HepG2 (cell line): ENCODE results near the gene CKS1B. TPM values are rescaled to one million over a fixed set of nuclear protein-coding genes. Genes with fewer than 3 reads are reported as not detected.

Experiments used
- ARID4A ChIP-seq: sonication (generic); formaldehyde crosslinking; IDR thresholded peaks from 2 replicates; pipeline ENCODE4 v1.5.0; 2020; ENCODE audit warnings: mild to moderate bottlenecking, missing genetic modification reagents, borderline replicate concordance
- ASH2L ChIP-seq: fragments of 300-600, 200-600 bp; sonication (generic); IDR thresholded peaks from 2 replicates; pipeline ENCODE4 v1.7.0; 2017; ENCODE audit warnings: low read depth, mild to moderate bottlenecking, moderate library complexity, mixed read lengths, low read length; ENCODE audit not compliant: insufficient read length
- ATRX ChIP-seq: sonication (generic); formaldehyde crosslinking; IDR thresholded peaks from 2 replicates; pipeline ENCODE4 v1.4.0; 2020; ENCODE audit warnings: missing genetic modification reagents, borderline replicate concordance
- JUN ChIP-seq: sonication (generic); formaldehyde crosslinking; IDR thresholded peaks from 2 replicates; pipeline ENCODE4 v1.4.0; 2020; ENCODE audit warnings: mild to moderate bottlenecking, missing genetic modification reagents
- JUNB ChIP-seq: sonication (generic); formaldehyde crosslinking; IDR thresholded peaks from 2 replicates; pipeline ENCODE4 v1.8.0; 2022; ENCODE audit warnings: missing genetic modification reagents, mild to moderate bottlenecking, borderline replicate concordance
- JUND ChIP-seq: sonication (generic); formaldehyde crosslinking; IDR thresholded peaks from 2 replicates; pipeline ENCODE4 v1.8.0; 2022; ENCODE audit warnings: mild to moderate bottlenecking, missing genetic modification reagents
- KAT8 ChIP-seq: IDR thresholded peaks from 2 replicates; pipeline ENCODE4 v1.6.1; 2016; ENCODE audit warnings: missing genetic modification reagents, missing compliant biosample characterization
- SIX4 ChIP-seq: sonication (generic); formaldehyde crosslinking; IDR thresholded peaks from 2 replicates; pipeline ENCODE4 v1.4.0; 2020; ENCODE audit warnings: missing genetic modification reagents
- UBTF ChIP-seq: sonication (generic); formaldehyde crosslinking; IDR thresholded peaks from 2 replicates; pipeline ENCODE4 v1.4.0; 2020; ENCODE audit warnings: mild to moderate bottlenecking, missing genetic modification reagents
- ZBTB34 ChIP-seq: sonication (generic); formaldehyde crosslinking; IDR thresholded peaks from 2 replicates; pipeline ENCODE4 v1.8.0; 2022; ENCODE audit warnings: mild to moderate bottlenecking, missing genetic modification reagents
- ZNF646 ChIP-seq: sonication (generic); formaldehyde crosslinking; IDR thresholded peaks from 2 replicates; pipeline ENCODE4 v1.9.0; 2021; ENCODE audit warnings: mild to moderate bottlenecking, missing genetic modification reagents
- polyA plus RNA-seq, 8 experiments: library from polyadenylated mRNA; depleted of rRNA in 3 of 8; stranded (reverse) in 7 of 8; unstranded in 1 of 8; fragments of >200 nt; fragmentation: Illumina TruSeq in 4 of 8; extraction: Trizol in 4 of 8; gene quantifications; 2 replicates each; pipeline versions ENCODE4 v1.2.1 to v1.2.3, GENCODE V29; 2011 to 2016; ENCODE audit warnings: low read depth in 4 of 8, missing spikeins in 1 of 8, mixed read lengths in 1 of 8; ENCODE audit not compliant: insufficient read depth in 1 of 8
- total RNA-seq, 5 experiments: library from RNA; depleted of rRNA; stranded (reverse); fragments of >200 nt; fragmentation: Illumina TruSeq; extraction: Trizol; gene quantifications; 2 replicates each; pipeline ENCODE4 v1.2.3, GENCODE V29; 2016; ENCODE audit warnings: low read depth in 1 of 5

Gene CKS1B
- total and polyA plus RNA-seq, 2 of the 13 experiments (the other 11 are each of a cell fraction or from before 2014, with no cell fraction given): 217 to 222 TPM

GRCh38 chr1:154931940-154932487 is 42.5 kb upstream of the CKS1B start (continued):
- TF ChIP-seq ARID4A (CRISPR knock-in tag): peak; percentile 28; the same call in 1 of the 2 replicates
- no peak for TF ChIP-seq JUNB (CRISPR knock-in tag)
- peak; percentile 68 for TF ChIP-seq SIX4 (CRISPR knock-in tag)
- TF ChIP-seq ZBTB34 (CRISPR knock-in tag): no peak
- no peak for TF ChIP-seq JUND (CRISPR knock-in tag)
- TF ChIP-seq KAT8 (CRISPR knock-in tag): peak; percentile 58
- TF ChIP-seq UBTF (CRISPR knock-in tag): no peak
- peak; percentile 88 for TF ChIP-seq ASH2L
- TF ChIP-seq ATRX: no peak
- no peak for TF ChIP-seq JUN (CRISPR knock-in tag)
- TF ChIP-seq ZNF646 (CRISPR knock-in tag): no peak
